ENCODE results near the gene TRIM17. TPM values are rescaled to one million over a fixed set of nuclear protein-coding genes. Genes with fewer than 3 reads are reported as not detected.

TRIM17 gene
- total and polyA plus RNA-seq, 9 of the 15 experiments (the other 6 are each of a cell fraction or from before 2014, with no cell fraction given) = not detected

DNA sequence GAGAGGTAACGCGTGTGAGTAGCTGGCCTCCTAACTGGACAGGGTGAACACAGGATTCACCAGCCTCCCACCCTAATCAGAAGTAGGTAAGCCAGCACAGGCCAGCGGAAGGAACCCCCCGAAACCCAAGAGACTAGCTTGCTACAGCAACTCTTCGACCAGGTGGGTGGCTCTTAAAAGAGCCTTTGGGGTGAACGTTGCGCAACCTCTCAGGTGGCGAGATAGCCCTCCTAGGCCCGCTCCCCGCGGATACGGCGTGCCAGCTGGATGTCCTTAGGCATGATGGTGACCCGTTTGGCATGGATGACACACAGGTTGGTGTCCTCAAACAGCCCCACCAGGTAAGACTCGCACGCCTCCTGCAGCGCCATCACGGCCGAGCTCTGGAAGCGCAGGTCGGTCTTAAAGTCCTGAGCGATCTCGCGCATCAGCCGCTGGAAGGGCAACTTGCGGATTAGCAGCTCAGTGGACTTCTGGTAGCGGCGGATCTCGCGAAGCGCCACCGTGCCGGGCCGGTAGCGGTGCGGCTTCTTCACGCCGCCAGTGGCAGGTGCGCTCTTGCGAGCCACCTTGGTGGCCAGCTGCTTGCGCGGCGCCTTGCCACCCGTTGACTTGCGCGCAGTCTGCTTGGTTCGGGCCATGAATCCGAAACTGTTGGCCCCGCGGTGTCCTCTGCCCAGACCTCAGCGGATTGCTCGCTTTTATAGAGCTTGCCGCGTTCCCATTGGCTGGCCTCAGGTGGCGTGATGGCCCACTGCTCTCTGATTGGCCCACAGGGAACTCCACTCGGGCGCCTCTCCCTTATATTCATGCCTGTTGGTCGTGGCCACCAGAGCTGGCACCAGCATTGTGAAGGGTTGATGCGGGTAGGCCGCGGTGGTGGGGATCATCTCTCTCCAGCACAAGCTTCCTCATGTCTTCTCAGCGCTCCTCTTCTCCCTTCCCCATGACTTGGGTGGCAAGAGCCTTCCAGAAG lies 8.3 kb upstream of the TRIM17 start (continued):
- TF ChIP-seq, protein P1, sequence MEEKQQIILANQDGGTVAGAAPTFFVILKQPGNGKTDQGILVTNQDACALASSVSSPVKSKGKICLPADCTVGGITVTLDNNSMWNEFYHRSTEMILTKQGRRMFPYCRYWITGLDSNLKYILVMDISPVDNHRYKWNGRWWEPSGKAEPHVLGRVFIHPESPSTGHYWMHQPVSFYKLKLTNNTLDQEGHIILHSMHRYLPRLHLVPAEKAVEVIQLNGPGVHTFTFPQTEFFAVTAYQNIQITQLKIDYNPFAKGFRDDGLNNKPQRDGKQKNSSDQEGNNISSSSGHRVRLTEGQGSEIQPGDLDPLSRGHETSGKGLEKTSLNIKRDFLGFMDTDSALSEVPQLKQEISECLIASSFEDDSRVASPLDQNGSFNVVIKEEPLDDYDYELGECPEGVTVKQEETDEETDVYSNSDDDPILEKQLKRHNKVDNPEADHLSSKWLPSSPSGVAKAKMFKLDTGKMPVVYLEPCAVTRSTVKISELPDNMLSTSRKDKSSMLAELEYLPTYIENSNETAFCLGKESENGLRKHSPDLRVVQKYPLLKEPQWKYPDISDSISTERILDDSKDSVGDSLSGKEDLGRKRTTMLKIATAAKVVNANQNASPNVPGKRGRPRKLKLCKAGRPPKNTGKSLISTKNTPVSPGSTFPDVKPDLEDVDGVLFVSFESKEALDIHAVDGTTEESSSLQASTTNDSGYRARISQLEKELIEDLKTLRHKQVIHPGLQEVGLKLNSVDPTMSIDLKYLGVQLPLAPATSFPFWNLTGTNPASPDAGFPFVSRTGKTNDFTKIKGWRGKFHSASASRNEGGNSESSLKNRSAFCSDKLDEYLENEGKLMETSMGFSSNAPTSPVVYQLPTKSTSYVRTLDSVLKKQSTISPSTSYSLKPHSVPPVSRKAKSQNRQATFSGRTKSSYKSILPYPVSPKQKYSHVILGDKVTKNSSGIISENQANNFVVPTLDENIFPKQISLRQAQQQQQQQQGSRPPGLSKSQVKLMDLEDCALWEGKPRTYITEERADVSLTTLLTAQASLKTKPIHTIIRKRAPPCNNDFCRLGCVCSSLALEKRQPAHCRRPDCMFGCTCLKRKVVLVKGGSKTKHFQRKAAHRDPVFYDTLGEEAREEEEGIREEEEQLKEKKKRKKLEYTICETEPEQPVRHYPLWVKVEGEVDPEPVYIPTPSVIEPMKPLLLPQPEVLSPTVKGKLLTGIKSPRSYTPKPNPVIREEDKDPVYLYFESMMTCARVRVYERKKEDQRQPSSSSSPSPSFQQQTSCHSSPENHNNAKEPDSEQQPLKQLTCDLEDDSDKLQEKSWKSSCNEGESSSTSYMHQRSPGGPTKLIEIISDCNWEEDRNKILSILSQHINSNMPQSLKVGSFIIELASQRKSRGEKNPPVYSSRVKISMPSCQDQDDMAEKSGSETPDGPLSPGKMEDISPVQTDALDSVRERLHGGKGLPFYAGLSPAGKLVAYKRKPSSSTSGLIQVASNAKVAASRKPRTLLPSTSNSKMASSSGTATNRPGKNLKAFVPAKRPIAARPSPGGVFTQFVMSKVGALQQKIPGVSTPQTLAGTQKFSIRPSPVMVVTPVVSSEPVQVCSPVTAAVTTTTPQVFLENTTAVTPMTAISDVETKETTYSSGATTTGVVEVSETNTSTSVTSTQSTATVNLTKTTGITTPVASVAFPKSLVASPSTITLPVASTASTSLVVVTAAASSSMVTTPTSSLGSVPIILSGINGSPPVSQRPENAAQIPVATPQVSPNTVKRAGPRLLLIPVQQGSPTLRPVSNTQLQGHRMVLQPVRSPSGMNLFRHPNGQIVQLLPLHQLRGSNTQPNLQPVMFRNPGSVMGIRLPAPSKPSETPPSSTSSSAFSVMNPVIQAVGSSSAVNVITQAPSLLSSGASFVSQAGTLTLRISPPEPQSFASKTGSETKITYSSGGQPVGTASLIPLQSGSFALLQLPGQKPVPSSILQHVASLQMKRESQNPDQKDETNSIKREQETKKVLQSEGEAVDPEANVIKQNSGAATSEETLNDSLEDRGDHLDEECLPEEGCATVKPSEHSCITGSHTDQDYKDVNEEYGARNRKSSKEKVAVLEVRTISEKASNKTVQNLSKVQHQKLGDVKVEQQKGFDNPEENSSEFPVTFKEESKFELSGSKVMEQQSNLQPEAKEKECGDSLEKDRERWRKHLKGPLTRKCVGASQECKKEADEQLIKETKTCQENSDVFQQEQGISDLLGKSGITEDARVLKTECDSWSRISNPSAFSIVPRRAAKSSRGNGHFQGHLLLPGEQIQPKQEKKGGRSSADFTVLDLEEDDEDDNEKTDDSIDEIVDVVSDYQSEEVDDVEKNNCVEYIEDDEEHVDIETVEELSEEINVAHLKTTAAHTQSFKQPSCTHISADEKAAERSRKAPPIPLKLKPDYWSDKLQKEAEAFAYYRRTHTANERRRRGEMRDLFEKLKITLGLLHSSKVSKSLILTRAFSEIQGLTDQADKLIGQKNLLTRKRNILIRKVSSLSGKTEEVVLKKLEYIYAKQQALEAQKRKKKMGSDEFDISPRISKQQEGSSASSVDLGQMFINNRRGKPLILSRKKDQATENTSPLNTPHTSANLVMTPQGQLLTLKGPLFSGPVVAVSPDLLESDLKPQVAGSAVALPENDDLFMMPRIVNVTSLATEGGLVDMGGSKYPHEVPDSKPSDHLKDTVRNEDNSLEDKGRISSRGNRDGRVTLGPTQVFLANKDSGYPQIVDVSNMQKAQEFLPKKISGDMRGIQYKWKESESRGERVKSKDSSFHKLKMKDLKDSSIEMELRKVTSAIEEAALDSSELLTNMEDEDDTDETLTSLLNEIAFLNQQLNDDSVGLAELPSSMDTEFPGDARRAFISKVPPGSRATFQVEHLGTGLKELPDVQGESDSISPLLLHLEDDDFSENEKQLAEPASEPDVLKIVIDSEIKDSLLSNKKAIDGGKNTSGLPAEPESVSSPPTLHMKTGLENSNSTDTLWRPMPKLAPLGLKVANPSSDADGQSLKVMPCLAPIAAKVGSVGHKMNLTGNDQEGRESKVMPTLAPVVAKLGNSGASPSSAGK (IDR thresholded peaks at IDR 0.05) = no peak
- no peak for TF ChIP-seq ZNF778 (CRISPR knock-in tag; IDR thresholded peaks at IDR 0.05)
- no peak for TF ChIP-seq KDM2B (CRISPR knock-in tag; IDR thresholded peaks at IDR 0.05)
- peak; percentile 89 for TF ChIP-seq CEBPG (CRISPR knock-in tag; IDR thresholded peaks at IDR 0.05)
- TF ChIP-seq CEBPG (tag; conservative IDR thresholded peaks at IDR 0.05 in 1 of 2, IDR thresholded peaks at IDR 0.05 in 1 of 2) = peak; percentile 50 to 94
- no peak for TF ChIP-seq THRA (IDR thresholded peaks at IDR 0.05)
- TF ChIP-seq, protein P2, sequence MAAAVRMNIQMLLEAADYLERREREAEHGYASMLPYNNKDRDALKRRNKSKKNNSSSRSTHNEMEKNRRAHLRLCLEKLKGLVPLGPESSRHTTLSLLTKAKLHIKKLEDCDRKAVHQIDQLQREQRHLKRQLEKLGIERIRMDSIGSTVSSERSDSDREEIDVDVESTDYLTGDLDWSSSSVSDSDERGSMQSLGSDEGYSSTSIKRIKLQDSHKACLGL (CRISPR knock-in tag; IDR thresholded peaks at IDR 0.05; ENCODE audit: borderline replicate concordance, poor library complexity, severe bottlenecking) = no peak
- TF ChIP-seq CEBPB (tag; IDR thresholded peaks at IDR 0.05) = peak; percentile 97
- no peak for TF ChIP-seq EGR1 (conservative IDR thresholded peaks at IDR 0.05)
- TF ChIP-seq NFYB (IDR thresholded peaks at IDR 0.05; ENCODE audit: extremely low read depth, insufficient read length) = peak; percentile 69

All from K562 (cell line).